A673 (cell line): ENCODE measurements around the gene SDF4. TPM values are rescaled to one million over a fixed set of nuclear protein-coding genes. Genes with fewer than 3 reads are reported as not detected.

ENCODE experiments used
- BruUV-seq: library from RNA; stranded (reverse); fragments of 400-500 nt; replicated peaks from 2 replicates; lab custom pipeline; 2021; lab: Mats Ljungman, UMichigan
- CTCF ChIA-PET: fragments of 300-600 bp; sonication (Branson Sonifier 250); formaldehyde crosslinking; loops from one replicate; lab custom pipeline; 2022; ENCODE audit warnings: antibody characterized with exemption; lab: Charles Lee
- POLR2A ChIA-PET: fragments of 300-600 bp; sonication (Branson Sonifier 250); formaldehyde crosslinking; loops from one replicate; lab custom pipeline; 2022; ENCODE audit warnings: antibody characterized with exemption; ENCODE audit not compliant: low non-redundant PET; lab: Charles Lee
- DNase-seq: peaks from one replicate; pipeline ENCODE4 v3.0.0-alpha.2; 2015; ENCODE audit warnings: low spot score
- H3K27ac ChIP-seq: fragments of 200-600 bp; sonication (generic); 2 replicates; pipeline ENCODE4 v1.5.1; 2016; ENCODE audit warnings: mixed run types, low read depth, mild to moderate bottlenecking, mixed read lengths, antibody characterized with exemption, low read length; ENCODE audit not compliant: poor library complexity, severe bottlenecking
- H3K27me3 ChIP-seq: fragments of 200-600 bp; sonication (generic); replicated peaks from 2 replicates; pipeline ENCODE4 v1.6.1; 2017; ENCODE audit warnings: mixed run types, low read depth, mild to moderate bottlenecking, mixed read lengths, antibody characterized with exemption, low read length; ENCODE audit not compliant: insufficient read depth, poor library complexity
- H3K36me3 ChIP-seq: fragments of 200-600 bp; sonication (generic); 2 replicates; pipeline ENCODE4 v1.6.1; 2016; ENCODE audit warnings: mixed run types, mild to moderate bottlenecking, mixed read lengths, antibody characterized with exemption, low read length; ENCODE audit not compliant: insufficient read depth, poor library complexity, severe bottlenecking
- H3K4me1 ChIP-seq: fragments of 200-600 bp; sonication (generic); 2 replicates; pipeline ENCODE4 v1.6.1; 2017; ENCODE audit warnings: mixed run types, mild to moderate bottlenecking, mixed read lengths, antibody characterized with exemption, low read length; ENCODE audit not compliant: insufficient read depth, poor library complexity, severe bottlenecking
- H3K4me3 ChIP-seq: fragments of 200-600 bp; sonication (generic); 2 replicates; pipeline ENCODE4 v1.5.1; 2016; ENCODE audit warnings: low read depth, mixed run types, mild to moderate bottlenecking, mixed read lengths, low read length; ENCODE audit not compliant: poor library complexity, severe bottlenecking
- H3K9me3 ChIP-seq: fragments of 200-600 bp; sonication (generic); 2 replicates; pipeline ENCODE4 v1.6.1; 2016; ENCODE audit warnings: mixed run types, low read depth, mild to moderate bottlenecking, mixed read lengths, antibody characterized with exemption, low read length; ENCODE audit not compliant: poor library complexity, severe bottlenecking
- EZH2 ChIP-seq: fragments of 200-600 bp; sonication (generic); IDR thresholded peaks from 2 replicates; pipeline ENCODE4 v1.6.1; 2017; ENCODE audit warnings: borderline replicate concordance, low read depth, mild to moderate bottlenecking, mixed read lengths, antibody characterized with exemption, low read length; ENCODE audit not compliant: poor library complexity, severe bottlenecking
- intact Hi-C: fragments of 100-400 bp; cut with micrococcal nuclease; formaldehyde crosslinking; loops from one replicate; pipeline ENCODE4 v1.10.0; 2022; ENCODE audit not compliant: unreplicated experiment
- total RNA-seq: library from RNA; stranded (reverse); gene quantifications from 2 replicates; pipeline ENCODE4 v1.2.3, GENCODE V29; 2021
- TF ChIP-seq, protein P1 (sequence below): fragments of 300-800, 200-600 bp; sonication (generic); conservative IDR thresholded peaks from 2 replicates; pipeline ENCODE4 v1.5.1; 2017; ENCODE audit warnings: low read depth, mild to moderate bottlenecking, antibody characterized with exemption, low read length, moderate library complexity, mixed read lengths

Gene SDF4
- total RNA-seq, 1 experiment from 2014 or later: 133 TPM

DNA sequence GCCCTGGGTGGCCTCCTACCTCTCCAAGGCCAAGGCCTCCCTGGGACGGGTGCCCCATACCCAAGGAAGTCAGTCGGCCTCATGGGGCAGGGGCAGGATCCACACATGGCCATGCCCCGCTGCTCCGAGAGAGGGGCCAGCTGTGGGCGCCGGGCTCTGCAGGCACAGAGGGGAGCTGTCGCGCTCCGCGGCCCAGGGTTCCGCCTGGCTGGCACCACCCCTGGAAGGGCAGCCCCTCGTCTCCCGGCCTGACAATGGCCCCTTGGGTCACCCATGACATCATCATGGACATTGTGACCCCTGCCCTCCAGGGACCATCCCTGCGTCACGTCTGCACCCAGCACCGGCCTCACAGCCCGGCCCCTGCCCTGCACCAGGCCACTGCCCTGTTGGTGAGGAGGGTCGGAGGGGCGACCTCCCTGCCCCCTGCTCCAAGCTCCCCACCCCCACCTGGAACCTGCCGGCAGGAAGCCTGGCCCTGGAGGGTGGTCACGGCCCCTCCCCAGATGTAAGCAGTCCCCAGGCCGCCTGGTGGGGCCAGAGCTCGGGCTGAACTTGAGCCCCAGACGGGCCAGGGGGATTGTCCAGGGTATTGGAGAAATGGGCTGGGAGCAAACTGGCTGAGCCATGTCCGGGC, 52.3 kb downstream of the SDF4 start:
- POLR2A ChIA-PET: no interaction called here
- Histone ChIP-seq H3K4me3 (no peak overlapping the region), H3K36me3 (no peaks in the 10 kb centered on the region), H3K27me3 (no peaks in the 10 kb centered on the region), H3K4me1 (no peaks in the 10 kb centered on the region), H3K9me3 (no peaks in the 10 kb centered on the region), H3K27ac (no peak overlapping the region)
- TF ChIP-seq, protein P1, sequence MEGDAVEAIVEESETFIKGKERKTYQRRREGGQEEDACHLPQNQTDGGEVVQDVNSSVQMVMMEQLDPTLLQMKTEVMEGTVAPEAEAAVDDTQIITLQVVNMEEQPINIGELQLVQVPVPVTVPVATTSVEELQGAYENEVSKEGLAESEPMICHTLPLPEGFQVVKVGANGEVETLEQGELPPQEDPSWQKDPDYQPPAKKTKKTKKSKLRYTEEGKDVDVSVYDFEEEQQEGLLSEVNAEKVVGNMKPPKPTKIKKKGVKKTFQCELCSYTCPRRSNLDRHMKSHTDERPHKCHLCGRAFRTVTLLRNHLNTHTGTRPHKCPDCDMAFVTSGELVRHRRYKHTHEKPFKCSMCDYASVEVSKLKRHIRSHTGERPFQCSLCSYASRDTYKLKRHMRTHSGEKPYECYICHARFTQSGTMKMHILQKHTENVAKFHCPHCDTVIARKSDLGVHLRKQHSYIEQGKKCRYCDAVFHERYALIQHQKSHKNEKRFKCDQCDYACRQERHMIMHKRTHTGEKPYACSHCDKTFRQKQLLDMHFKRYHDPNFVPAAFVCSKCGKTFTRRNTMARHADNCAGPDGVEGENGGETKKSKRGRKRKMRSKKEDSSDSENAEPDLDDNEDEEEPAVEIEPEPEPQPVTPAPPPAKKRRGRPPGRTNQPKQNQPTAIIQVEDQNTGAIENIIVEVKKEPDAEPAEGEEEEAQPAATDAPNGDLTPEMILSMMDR: no peak
- no peak for TF ChIP-seq EZH2
- no peak for DNase-seq
- intact Hi-C loops: no loop called here
- CTCF ChIA-PET: no interaction called here
- no TSS peak for BruUV-seq

DNA sequence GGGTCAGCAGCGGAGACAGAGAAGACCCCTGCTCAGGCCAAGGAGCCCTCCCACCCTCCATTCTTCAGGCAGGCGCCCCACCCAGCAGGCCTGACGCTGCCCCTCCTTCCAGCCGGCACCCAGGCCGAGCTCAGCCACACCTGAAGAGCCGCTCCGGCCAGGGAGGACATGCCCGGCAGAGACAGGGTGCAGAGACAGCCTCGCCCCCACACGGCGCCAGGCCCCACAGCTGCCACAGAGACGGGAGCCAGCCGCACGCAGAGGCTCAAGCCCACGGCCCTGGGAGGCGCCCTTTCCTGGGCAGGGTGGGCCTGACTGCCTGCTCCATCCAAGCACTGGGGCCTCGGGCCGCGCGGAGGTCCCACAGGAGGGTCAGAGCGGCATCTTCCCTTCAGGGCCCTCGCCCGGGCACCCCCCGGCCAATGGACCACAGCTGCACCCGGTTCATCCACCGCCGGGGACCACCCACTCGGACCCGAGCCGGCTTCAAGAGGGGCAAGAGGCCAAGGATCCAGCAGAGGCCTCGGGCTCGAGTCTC, 52.9 kb downstream of the SDF4 start:
- no peaks in the 10 kb centered on the region for H3K27me3 ChIP-seq
- BruUV-seq: no TSS peak
- H3K27ac ChIP-seq: no peak overlapping the region
- no peaks in the 10 kb centered on the region for H3K9me3 ChIP-seq
- DNase-seq: no peak
- ChIA-PET POLR2A (interaction anchor here (0.6 kb wide), 1 partner anchor 14 kb away, joined by 3 read pairs; no protein-coding TSS in a partner anchor), CTCF (no interaction called here)
- no peaks in the 10 kb centered on the region for H3K36me3 ChIP-seq
- intact Hi-C loops: no loop called here
- no peaks in the 10 kb centered on the region for H3K4me1 ChIP-seq
- TF ChIP-seq, protein P1: no peak
- TF ChIP-seq EZH2: no peak
- H3K4me3 ChIP-seq: no peak overlapping the region

DNA sequence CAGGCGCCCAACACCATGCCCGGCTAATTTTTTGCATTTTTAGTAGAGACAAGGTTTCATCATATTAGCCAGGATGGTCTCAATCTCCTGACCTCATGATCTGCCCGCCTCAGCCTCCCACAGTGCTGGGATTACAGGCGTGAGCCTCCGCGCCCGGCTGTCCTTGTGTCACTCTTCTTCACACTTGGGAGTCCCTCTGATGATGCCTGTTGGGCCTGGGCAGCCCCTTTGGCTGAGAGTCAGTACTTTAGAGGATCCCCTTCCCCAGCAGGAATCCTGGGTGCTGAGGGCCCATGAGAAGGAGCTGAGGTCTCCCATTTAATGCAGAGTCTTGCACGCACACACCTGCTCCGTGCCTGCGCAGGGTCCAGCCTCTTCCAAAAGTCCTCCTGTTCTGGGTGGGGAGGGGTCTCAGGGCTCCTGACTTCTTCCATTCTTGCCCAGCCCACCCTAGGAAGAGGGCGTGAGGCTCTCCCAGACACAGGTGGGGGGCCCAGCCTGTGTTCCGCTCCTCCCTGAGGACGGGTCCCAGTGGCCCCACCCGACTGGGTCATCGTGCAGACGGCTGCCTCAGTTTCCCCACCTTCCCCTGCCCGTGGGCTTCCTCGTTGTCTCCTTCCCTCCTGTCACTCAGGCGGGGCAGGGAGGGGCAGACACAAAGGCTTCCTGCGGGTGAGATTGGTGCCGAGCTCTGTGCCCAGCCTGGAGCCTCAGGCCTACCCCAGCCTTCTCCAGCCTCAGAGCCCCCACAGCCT, 54.2 kb downstream of the SDF4 start:
- no peak for DNase-seq

More for the DNA sequence above, 54.2 kb downstream of the SDF4 start:
- intact Hi-C loops: no loop called here
- POLR2A ChIA-PET: no interaction called here
- BruUV-seq: no TSS peak
- CTCF ChIA-PET: no interaction called here
- Histone ChIP-seq H3K27me3 (no peaks in the 10 kb centered on the region), H3K27ac (no peak overlapping the region), H3K4me3 (no peak overlapping the region), H3K36me3 (no peaks in the 10 kb centered on the region), H3K4me1 (no peaks in the 10 kb centered on the region), H3K9me3 (no peaks in the 10 kb centered on the region)
- no peak for TF ChIP-seq EZH2
- TF ChIP-seq, protein P1: no peak
